ENCODE results near the gene CLDN7. TPM values are rescaled to one million over a fixed set of nuclear protein-coding genes. Genes with fewer than 3 reads are reported as not detected.
A peak's percentile ranks its signal among the peaks of the same experiment; 100 is the strongest.

CLDN7 gene, protein sequence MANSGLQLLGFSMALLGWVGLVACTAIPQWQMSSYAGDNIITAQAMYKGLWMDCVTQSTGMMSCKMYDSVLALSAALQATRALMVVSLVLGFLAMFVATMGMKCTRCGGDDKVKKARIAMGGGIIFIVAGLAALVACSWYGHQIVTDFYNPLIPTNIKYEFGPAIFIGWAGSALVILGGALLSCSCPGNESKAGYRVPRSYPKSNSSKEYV
- 1 to 10 TPM; 1.9 to 3.1 TPM for total RNA-seq

GRCh38 chr17:7262192-7262934 lies at the start of gene CLDN7:
CLDN7 (minus strand) TSS chr17:7262478; CDS start chr17:7262043, 435 bp downstream.
- Mint-ChIP-seq H3K9me3 (no peaks in the 10 kb centered on the region), H3K27ac (peak within 1 kb of the TSS; percentile 28), H3K4me3 (peak within 1 kb of the TSS; percentile 70 to 82), H3K36me3 (ENCODE audit: insufficient read depth in 2 of 2) (peaks cover under 1 to 3% of the 10 kb centered on the region in 2 donors), H3K27me3 (ENCODE audit: low read depth) (peaks cover 21% of the 10 kb centered on the region), H3K4me1 (ENCODE audit: low read depth) (peaks cover 40% of the 10 kb centered on the region)
- ATAC-seq (replicated peaks in 1 of 2), result peak in 1 of 2 donors; percentile 1
- DNase-seq, result no peak

DNA sequence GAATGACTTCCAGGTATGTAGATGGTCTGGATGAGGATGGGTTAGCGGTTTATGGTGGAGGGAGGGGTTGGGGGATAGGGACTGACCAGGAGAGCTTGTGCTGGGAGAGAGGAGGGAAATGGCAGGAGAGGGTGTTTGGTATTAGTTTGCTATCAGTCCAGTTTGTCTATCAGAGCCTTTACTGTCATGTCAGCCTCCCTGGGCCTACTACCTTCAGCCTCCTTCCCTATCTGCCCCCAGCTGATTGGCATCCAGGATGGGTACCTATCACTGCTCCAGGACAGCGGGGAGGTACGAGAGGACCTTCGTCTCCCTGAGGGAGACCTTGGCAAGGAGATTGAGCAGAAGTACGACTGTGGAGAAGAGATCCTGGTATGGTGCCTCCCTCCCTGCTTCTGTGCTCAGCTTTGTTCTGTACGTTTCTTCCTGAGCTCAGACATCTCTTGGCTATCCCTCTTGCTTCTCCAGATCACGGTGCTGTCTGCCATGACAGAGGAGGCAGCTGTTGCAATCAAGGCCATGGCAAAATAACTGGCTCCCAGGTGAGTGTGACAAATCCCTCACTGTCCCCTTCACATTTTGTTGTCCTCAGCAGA lies 48.9 kb upstream of the CLDN7 start:
- Mint-ChIP-seq H3K27me3 (ENCODE audit: low read depth) (no peaks in the 10 kb centered on the region), H3K27ac (peak overlapping the region; percentile 87), H3K4me3 (peak overlapping the region; percentile 85 to 94), H3K36me3 (ENCODE audit: insufficient read depth in 2 of 2) (peaks cover 30 to 38% of the 10 kb centered on the region in 2 donors), H3K9me3 (no peaks in the 10 kb centered on the region), H3K4me1 (ENCODE audit: low read depth) (peaks cover 77% of the 10 kb centered on the region)
- DNase-seq (no peak), ATAC-seq (replicated peaks in 1 of 2) (no peak)

DNA sequence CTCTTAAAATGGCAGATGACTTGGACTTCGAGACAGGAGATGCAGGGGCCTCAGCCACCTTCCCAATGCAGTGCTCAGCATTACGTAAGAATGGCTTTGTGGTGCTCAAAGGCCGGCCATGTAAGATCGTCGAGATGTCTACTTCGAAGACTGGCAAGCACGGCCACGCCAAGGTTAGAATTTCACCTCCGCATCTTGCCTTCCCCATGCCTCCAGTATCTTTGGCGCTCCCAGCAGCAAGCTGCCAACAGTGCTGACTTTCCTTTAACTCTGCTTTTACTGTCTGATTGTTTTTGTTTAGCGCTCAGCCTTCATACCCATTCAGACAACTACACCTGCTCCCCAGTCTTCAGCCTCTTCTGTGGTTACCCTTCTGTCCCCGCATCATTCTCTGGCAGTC lies 47.4 kb upstream of the CLDN7 start:
- peaks cover 30 to 38% of the 10 kb centered on the region in 2 donors for H3K36me3 Mint-ChIP-seq (ENCODE audit: insufficient read depth in 2 of 2)

GRCh38 chr17:7308625-7309433 lies 46.6 kb upstream of the CLDN7 start:
- H3K9me3 Mint-ChIP-seq, result no peaks in the 10 kb centered on the region
- peak; percentile 74 to 85 for DNase-seq
- peaks cover 58% of the 10 kb centered on the region for H3K4me1 Mint-ChIP-seq (ENCODE audit: low read depth)
- H3K4me3 Mint-ChIP-seq, result peak overlapping the region; percentile 85 to 94
- H3K27me3 Mint-ChIP-seq (ENCODE audit: low read depth), result no peaks in the 10 kb centered on the region
- peak overlapping the region; percentile 81 for H3K27ac Mint-ChIP-seq
- H3K36me3 Mint-ChIP-seq (ENCODE audit: insufficient read depth in 2 of 2), result peaks cover 30 to 38% of the 10 kb centered on the region in 2 donors
- ATAC-seq (replicated peaks in 1 of 2), result peak; percentile 38 to 40

More for the DNA sequence above, 47.4 kb upstream of the CLDN7 start:
- DNase-seq (no peak), ATAC-seq (replicated peaks in 1 of 2) (no peak)
- Mint-ChIP-seq H3K27ac (peak overlapping the region; percentile 81), H3K27me3 (ENCODE audit: low read depth) (no peaks in the 10 kb centered on the region), H3K9me3 (no peaks in the 10 kb centered on the region), H3K4me3 (peak overlapping the region; percentile 85 to 94), H3K4me1 (ENCODE audit: low read depth) (peaks cover 66% of the 10 kb centered on the region)

GRCh38 chr17:7307686-7308624 lies 45.7 kb upstream of the CLDN7 start:
- ATAC-seq (replicated peaks in 1 of 2), result peak; percentile 10 to 17
- peak; percentile 60 to 67 for DNase-seq
- peaks cover 30 to 38% of the 10 kb centered on the region in 2 donors for H3K36me3 Mint-ChIP-seq (ENCODE audit: insufficient read depth in 2 of 2)
- peak overlapping the region; percentile 91 for H3K27ac Mint-ChIP-seq
- peak overlapping the region; percentile 85 to 94 for H3K4me3 Mint-ChIP-seq
- peaks cover 50% of the 10 kb centered on the region for H3K4me1 Mint-ChIP-seq (ENCODE audit: low read depth)
- H3K27me3 Mint-ChIP-seq (ENCODE audit: low read depth), result no peaks in the 10 kb centered on the region
- no peaks in the 10 kb centered on the region for H3K9me3 Mint-ChIP-seq

GRCh38 chr17:7306911-7307685 lies 44.8 kb upstream of the CLDN7 start, which contains the start of gene EIF5A:
EIF5A (plus strand) TSS chr17:7307628; CDS start chr17:7309636, 2,008 bp downstream.
- Mint-ChIP-seq H3K4me3 (peak within 1 kb of the TSS; percentile 85 to 94), H3K27ac (peak within 1 kb of the TSS; percentile 91), H3K27me3 (ENCODE audit: low read depth) (no peaks in the 10 kb centered on the region), H3K36me3 (ENCODE audit: insufficient read depth in 2 of 2) (peaks cover 27 to 32% of the 10 kb centered on the region in 2 donors), H3K4me1 (ENCODE audit: low read depth) (peaks cover 41% of the 10 kb centered on the region), H3K9me3 (no peaks in the 10 kb centered on the region)
- peak; percentile 100 for DNase-seq
- peak; percentile 78 to 79 for ATAC-seq (replicated peaks in 1 of 2)

GRCh38 chr17:7304179-7304578 lies 41.9 kb upstream of the CLDN7 start:
- no peak for ATAC-seq (replicated peaks in 1 of 2)
- H3K27ac Mint-ChIP-seq, result no peak overlapping the region

GRCh38 chr17:7296189-7296861 lies 34.0 kb upstream of the CLDN7 start:
- Mint-ChIP-seq H3K9me3 (no peaks in the 10 kb centered on the region), H3K27me3 (ENCODE audit: low read depth) (peaks cover 23% of the 10 kb centered on the region), H3K36me3 (ENCODE audit: insufficient read depth in 2 of 2) (no peaks in the 10 kb centered on the region), H3K4me1 (ENCODE audit: low read depth) (peaks cover 21% of the 10 kb centered on the region), H3K27ac (no peak overlapping the region), H3K4me3 (peak overlapping the region; percentile 93)
- peak; percentile 77 to 86 for DNase-seq
- ATAC-seq (replicated peaks in 1 of 2), result peak; percentile 20 to 38

More at GRCh38 chr17:7304179-7304578, 41.9 kb upstream of the CLDN7 start:
- Mint-ChIP-seq H3K4me3 (no peak overlapping the region), H3K27me3 (ENCODE audit: low read depth) (no peaks in the 10 kb centered on the region), H3K4me1 (ENCODE audit: low read depth) (peaks cover 12% of the 10 kb centered on the region), H3K9me3 (no peaks in the 10 kb centered on the region), H3K36me3 (ENCODE audit: insufficient read depth in 2 of 2) (peaks cover 7 to 8% of the 10 kb centered on the region in 2 donors)
- no peak for DNase-seq

GRCh38 chr17:7295230-7296180 lies 33.2 kb upstream of the CLDN7 start:
- Mint-ChIP-seq H3K36me3 (ENCODE audit: insufficient read depth in 2 of 2) (no peaks in the 10 kb centered on the region), H3K27ac (peak overlapping the region; percentile 90), H3K9me3 (no peaks in the 10 kb centered on the region), H3K27me3 (ENCODE audit: low read depth) (peaks cover 23% of the 10 kb centered on the region), H3K4me3 (peak overlapping the region; percentile 93), H3K4me1 (ENCODE audit: low read depth) (peaks cover 21% of the 10 kb centered on the region)
- no peak for DNase-seq
- ATAC-seq (replicated peaks in 1 of 2), result no peak

- H3K36me3 Mint-ChIP-seq (ENCODE audit: insufficient read depth in 2 of 2), result no peaks in the 10 kb centered on the region
- DNase-seq, result peak; percentile 91 to 95
- ATAC-seq (replicated peaks in 1 of 2), result peak; percentile 89 to 92
- H3K27me3 Mint-ChIP-seq (ENCODE audit: low read depth), result peaks cover 23% of the 10 kb centered on the region
- peaks cover 21% of the 10 kb centered on the region for H3K4me1 Mint-ChIP-seq (ENCODE audit: low read depth)
- H3K27ac Mint-ChIP-seq, result peak within 1 kb of the TSS; percentile 90
- no peaks in the 10 kb centered on the region for H3K9me3 Mint-ChIP-seq
- peak within 1 kb of the TSS; percentile 93 for H3K4me3 Mint-ChIP-seq
These were observed 32.4 kb upstream of the CLDN7 start, which contains the start of gene YBX2 for GRCh38 chr17:7294614-7295153. YBX2 (minus strand) TSS chr17:7294639; CDS start chr17:7294500, 139 bp downstream.
